HG03378 (cell line): ENCODE results near the gene COPS3.

ENCODE experiments used
- ATAC-seq: cut with Tn5 transposase; IDR thresholded peaks from one replicate; pipeline ENCODE4 v1.9.1; 2021; ENCODE audit warnings: mild to moderate bottlenecking, moderate library complexity; ENCODE audit not compliant: unreplicated experiment

The COPS3 gene

GRCh38 chr17:17221329-17221728 is 59.7 kb downstream of the COPS3 start:
- ATAC-seq: no peak

- no peak for ATAC-seq
Observed at GRCh38 chr17:17220529-17220928, 60.5 kb downstream of the COPS3 start.

DNA sequence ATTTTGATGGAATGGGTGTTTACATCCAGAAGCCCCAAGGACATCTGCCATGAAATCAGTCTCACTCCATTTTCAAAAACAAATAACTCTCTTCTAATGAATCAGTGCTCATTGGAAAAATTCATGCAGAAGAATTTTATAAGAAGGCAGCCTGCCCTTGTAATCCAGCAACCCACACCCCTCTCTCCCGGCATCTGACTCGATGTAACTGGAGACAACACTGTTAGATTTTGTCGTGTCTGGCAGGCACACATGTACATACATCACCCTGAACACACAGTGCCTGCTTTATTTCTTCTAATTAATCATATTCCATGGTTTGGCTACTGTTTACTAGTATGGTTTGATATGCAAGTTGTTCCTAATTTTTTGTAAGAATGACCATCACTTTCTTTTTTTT is 63.1 kb downstream of the COPS3 start:
- no peak for ATAC-seq

GRCh38 chr17:17216776-17217175 is 64.3 kb downstream of the COPS3 start:
- no peak for ATAC-seq

GRCh38 chr17:17216236-17216635 is 64.8 kb downstream of the COPS3 start:
- no peak for ATAC-seq

- ATAC-seq: no peak
Observed at GRCh38 chr17:17215575-17215974, 65.5 kb downstream of the COPS3 start.

DNA sequence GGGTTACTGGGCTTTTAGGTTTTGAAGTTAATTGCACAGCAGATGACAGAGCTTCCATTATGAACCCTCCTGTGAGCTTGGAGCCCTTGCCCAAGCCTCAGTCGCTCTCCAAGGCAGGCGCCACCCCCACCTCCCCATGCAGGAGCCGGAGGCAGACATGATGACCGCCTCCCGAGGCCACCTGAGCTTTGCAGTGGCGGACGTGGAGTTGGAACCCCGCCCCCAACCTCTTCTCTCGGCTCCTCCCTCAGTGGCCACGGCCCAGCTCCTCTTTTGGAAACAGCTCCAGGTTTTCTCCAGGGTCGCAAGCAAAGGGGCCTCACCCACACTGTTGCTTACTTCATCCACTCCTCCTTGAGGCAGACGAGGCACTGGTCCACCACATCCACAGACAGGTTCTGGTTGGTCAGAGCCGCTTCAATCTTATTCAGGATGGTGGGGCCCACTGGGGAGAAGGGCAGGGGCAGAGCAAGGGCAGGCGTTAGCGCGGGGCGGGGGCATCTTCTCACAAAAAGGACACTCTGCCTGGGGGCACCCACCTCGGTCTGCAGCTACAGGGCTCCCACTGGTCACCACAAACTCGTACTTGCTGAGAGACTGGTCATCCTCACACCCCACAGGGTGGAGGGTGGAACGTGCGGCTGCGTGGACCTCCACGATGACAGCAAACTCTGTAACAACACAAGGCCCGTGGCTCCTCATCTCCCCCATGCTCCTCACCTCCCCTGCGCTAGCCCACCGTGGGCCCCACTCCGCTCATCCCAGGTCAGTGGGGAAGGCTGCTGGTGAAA is 66.2 kb downstream of the COPS3 start:
- no peak for ATAC-seq

DNA sequence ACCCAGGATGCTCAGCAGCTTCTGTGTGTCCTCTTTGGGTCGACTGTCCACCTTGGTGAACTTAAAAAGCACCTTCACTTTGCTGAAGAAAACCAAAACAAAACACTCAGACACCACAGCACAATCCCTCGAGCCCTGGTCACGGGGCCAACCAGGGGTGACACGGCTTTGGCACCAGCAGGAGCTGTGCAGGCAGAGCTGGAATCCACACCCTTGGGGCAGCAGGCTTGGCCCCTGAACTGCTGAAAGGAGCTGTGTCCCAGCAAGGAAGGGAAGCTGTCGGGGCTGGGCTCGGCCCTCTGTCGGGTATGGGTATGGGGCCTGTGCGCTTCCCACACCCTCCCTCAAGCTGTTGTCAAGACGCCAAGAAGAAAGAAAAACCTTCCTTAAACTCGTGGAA is 67.3 kb downstream of the COPS3 start:
- no peak for ATAC-seq

DNA sequence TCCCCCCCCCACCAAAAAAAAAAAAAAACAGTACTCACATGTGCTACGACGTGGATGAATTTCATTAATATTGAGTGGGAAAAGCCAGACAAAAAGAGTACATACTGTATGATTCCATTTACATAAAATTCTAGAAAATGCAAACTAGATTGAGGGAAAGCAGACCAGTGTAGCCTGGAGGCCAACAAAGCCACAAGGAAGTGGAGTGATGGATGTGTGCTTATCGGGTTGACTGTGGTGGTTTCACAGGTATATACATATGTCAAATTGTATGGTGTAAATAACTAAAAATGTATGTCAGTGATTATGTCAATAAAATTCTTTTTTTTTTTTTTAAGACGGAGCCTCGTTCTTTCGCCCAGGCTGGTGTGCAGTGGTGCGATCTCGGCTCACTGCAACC is 73.0 kb downstream of the COPS3 start:
- ATAC-seq: no peak

- ATAC-seq: no peak
Observed at GRCh38 chr17:17206913-17207335, 74.1 kb downstream of the COPS3 start.

GRCh38 chr17:17206124-17206912 is 74.7 kb downstream of the COPS3 start, which contains the start of gene PLD6:
Gene PLD6, minus strand, starts transcription at chr17:17206333. Its CDS starts 47 bp downstream, at chr17:17206286.
- ATAC-seq: peak; percentile 43

- peak; percentile 27 for ATAC-seq
Observed at GRCh38 chr17:17205368-17206123, 75.5 kb downstream of the COPS3 start.

DNA sequence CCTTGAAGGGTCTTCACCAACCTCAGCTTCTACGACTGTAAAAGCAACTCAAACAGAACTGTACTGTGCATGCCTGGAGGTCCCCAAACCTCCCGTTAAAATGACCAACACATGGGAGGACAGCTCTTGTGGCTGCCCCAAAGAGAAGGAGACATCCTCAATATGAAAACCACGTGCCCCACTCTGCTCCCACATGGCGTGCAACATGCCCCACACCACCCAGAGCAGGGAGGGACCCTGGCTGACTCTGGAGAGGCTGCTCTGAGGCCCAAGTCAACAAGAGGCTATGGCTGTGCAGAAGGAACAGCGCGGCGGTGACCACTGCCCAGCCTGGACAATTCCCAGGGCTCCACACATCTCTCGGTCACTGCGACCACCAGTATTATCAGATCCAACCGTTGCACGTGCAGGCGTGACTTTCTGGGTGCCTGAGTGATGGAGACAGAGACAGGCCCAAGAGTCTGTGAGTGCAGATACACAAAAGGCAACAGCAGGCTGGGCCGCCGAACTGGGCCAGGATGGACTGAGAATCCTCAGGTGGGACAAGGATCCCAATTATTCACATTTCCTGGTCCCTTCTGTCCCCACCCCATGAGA is 76.3 kb downstream of the COPS3 start:
- no peak for ATAC-seq

DNA sequence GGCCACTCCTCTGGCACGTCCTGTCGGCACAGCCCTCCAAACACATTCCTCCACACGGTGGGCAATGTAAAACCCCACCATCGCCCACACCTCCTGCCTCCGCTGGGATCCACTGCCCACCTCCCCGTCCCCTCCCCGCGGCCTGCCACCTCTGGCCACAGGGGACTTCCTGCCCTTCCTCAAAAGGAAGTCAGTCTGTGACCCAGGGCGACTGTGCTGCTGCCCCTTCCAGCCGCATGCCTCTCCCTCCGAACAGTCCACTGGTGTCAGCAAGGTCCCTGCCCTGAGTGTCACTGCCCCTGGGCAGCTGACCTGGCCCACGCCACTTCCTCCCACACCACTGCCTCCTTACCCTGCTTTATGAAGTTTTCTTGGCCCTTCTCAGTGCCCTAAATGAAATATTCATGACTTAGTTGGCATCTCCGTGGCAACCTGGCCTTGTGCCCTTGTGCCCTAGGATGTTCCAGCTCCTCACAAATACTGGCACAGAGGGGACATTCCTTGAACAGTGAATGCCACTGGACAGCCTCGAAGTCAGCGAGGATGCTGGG is 76.9 kb downstream of the COPS3 start:
- ATAC-seq: no peak

GRCh38 chr17:17203173-17203730 is 77.8 kb downstream of the COPS3 start:
- no peak for ATAC-seq

DNA sequence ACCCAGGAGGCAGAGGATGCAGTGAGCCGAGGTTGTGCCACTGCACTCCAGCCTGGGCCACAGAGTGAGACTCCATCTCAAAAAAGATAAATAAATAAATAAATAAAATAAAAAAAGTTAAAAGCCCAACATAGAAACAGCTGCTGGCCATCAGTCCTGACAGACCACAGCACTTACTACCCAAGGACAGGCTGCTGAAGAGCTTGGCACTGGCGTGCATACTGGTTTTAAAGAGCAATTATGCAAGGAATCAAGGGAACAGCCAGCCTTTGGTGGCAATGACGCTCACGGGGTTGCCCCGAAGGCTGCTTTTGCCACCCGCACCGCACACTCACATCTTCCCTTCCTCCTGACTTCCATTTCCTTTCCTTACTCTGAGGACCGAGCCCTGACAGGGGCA is 79.1 kb downstream of the COPS3 start:
- no peak for ATAC-seq

DNA sequence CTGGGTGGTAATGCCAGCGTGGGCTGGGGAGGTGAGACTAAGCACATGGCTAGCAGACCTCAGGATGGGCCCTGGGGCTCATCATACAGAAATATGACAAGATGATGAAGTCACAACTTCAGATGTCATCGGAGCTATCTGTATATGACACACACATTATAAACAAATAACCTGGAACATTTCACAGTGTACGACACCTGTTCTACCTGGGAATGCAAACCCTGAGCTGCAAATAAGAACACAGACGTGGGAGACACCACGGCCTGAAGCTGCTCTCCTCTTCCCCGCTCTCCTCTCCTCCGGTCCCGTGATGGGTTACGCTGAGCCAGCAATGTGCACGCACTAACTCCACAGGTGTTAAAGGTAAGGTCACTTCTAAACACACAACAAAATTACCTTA is 79.8 kb downstream of the COPS3 start:
- ATAC-seq: no peak

- no peak for ATAC-seq
Observed at GRCh38 chr17:17200831-17201230, 80.2 kb downstream of the COPS3 start.

- no peak for ATAC-seq
Observed at GRCh38 chr17:17200311-17200710, 80.7 kb downstream of the COPS3 start.

GRCh38 chr17:17198281-17198680 is 82.8 kb downstream of the COPS3 start:
- no peak for ATAC-seq
